Right lobe of liver (tissue), 6 donors: ENCODE data around the gene DGKI. TPM values are rescaled to one million over a fixed set of nuclear protein-coding genes. Genes with fewer than 3 reads are reported as not detected.

Experiments
- ATAC-seq, 4 donors: fragments of 200-7000 bp; cut with Tn5 transposase; one replicate each; pipeline ENCODE4 v1.9.1; 2020; ENCODE audit warnings: mild to moderate bottlenecking in 4 of 4, moderate library complexity in 4 of 4
- DNase-seq, 3 donors: peaks; one replicate each; pipeline ENCODE4 v3.0.0-alpha.2; 2020
- H3K27ac ChIP-seq, 3 donors: fragments of 200-600 bp; one replicate each; pipeline ENCODE4 v1.8.0; 2022
- H3K27me3 ChIP-seq, 2 donors: fragments of 200-600 bp; one replicate each; pipeline ENCODE4 v1.8.0; 2022
- H3K36me3 ChIP-seq, 4 donors: fragments of 200-600 bp; sonication (generic) in 1 of 4; one replicate each; pipeline versions ENCODE4 v1.5.1 to v1.8.0; 2017 to 2022; ENCODE audit warnings: control low read depth in 1 of 4
- H3K4me1 ChIP-seq, 4 donors: fragments of 200-600 bp; sonication (generic) in 1 of 4; one replicate each; pipeline versions ENCODE4 v1.5.1 to v1.8.0; 2017 to 2022; ENCODE audit warnings: control low read depth in 1 of 4
- H3K4me3 ChIP-seq, 3 donors: fragments of 200-600 bp; one replicate each; pipeline ENCODE4 v1.8.0; 2022
- H3K9me3 ChIP-seq, 4 donors: fragments of 200-600 bp; sonication (generic) in 1 of 4; one replicate each; pipeline versions ENCODE4 v1.5.1 to v1.8.0; 2017 to 2022; ENCODE audit warnings: control low read depth in 1 of 4
- POLR2A ChIP-seq: fragments of 450-650 bp; IDR thresholded peaks from one replicate; pipeline ENCODE4 v1.6.1; 2017; ENCODE audit warnings: antibody characterized with exemption, mild to moderate bottlenecking
- WGBS: methylation state at CpG from one replicate; pipeline ENCODE4 v1.1.6; 2018; ENCODE audit warnings: low coverage, low lambda C conversion rate; ENCODE audit not compliant: insufficient coverage; ENCODE audit errors: missing lambda C conversion rate; 5-methylcytosine and 5-hydroxymethylcytosine counted together
- intact Hi-C, 2 donors: fragments of 100-400 bp; cut with DNase I; formaldehyde crosslinking; loops; one replicate each; pipeline versions ENCODE4 v1.11.2 to v1.14.1; 2022
- total RNA-seq, 6 experiments: library from RNA; depleted of rRNA in 2 of 6; stranded (reverse); fragments of >200 nt in 2 of 6; fragmentation: NEBNext Ultra II Directional in 3 of 6; extraction: Animal tissue kit (Norgen Biotek cat#: 25700) in 3 of 6; gene quantifications; one replicate each; pipeline versions ENCODE4 v1.1.0 to v1.2.4, GENCODE V29; 2016 to 2023
- TF ChIP-seq, protein P1 (sequence below), 4 donors: fragments of 200-600 bp in 3 of 4; fragments of 450-650 bp in 1 of 4; IDR thresholded peaks; one replicate each; pipeline versions ENCODE4 v1.5.1 to v1.8.0; 2016 to 2022; ENCODE audit warnings: antibody characterized with exemption in 4 of 4, mild to moderate bottlenecking in 2 of 4
- donor health status: DM: no; HTN: yes; CAD: no.
- donor health status: DM: no; HTN: no; CAD: no.
- donor health status: DM: no; HTN: no; CAD: no.
- donor health status: DM: no; HTN: yes; CAD: no.
- donor health status: DM: no; HTN: yes; CAD: no.

Gene DGKI
- total RNA-seq, 6 experiments from 2014 or later: 0.05 to 0.35 (median 0.06) TPM; not detected in 1

DNA sequence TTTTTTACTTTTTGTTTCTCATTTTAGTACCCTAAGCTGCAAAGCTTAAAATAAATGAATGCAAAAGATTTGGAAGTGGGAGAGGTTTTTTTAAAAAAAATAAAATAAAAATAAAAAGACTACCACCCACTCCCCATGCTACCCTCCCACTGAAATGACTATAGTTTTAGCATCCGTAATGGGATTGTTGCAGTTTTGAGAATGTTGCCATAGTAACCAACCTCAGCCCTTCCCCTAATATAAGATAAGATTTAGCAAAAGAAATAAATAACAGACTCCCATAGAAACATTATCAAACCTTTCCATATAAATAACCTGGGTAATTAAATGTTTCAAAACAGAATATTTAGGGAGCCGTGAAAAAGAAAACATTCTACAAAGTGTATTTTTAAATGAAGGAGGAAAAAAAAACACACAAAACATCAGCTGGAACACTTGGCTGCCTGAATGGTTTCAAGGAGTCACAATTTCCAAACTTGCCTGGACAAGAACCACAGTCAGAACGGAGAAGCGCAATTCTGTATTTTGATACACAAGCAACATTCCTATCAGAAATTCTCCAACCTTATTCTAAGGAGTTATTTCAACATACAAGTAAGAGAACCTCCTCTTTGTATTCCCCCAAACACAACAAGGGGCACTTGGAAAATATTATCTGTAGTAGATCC is 57.4 kb downstream of the DGKI start:
- Histone ChIP-seq H3K4me1 (no peaks in the 10 kb centered on the region), H3K27ac (no peak overlapping the region), H3K9me3 (no peaks in the 10 kb centered on the region), H3K27me3 (no peaks in the 10 kb centered on the region), H3K4me3 (no peak overlapping the region), H3K36me3 (no peaks in the 10 kb centered on the region)
- 81% methylated on average over 4 of the region's 4 CpGs for WGBS
- ATAC-seq (no peak), DNase-seq (no peak)
- intact Hi-C loops: no loop called here
- TF ChIP-seq POLR2A: no peak
- TF ChIP-seq, protein P1, sequence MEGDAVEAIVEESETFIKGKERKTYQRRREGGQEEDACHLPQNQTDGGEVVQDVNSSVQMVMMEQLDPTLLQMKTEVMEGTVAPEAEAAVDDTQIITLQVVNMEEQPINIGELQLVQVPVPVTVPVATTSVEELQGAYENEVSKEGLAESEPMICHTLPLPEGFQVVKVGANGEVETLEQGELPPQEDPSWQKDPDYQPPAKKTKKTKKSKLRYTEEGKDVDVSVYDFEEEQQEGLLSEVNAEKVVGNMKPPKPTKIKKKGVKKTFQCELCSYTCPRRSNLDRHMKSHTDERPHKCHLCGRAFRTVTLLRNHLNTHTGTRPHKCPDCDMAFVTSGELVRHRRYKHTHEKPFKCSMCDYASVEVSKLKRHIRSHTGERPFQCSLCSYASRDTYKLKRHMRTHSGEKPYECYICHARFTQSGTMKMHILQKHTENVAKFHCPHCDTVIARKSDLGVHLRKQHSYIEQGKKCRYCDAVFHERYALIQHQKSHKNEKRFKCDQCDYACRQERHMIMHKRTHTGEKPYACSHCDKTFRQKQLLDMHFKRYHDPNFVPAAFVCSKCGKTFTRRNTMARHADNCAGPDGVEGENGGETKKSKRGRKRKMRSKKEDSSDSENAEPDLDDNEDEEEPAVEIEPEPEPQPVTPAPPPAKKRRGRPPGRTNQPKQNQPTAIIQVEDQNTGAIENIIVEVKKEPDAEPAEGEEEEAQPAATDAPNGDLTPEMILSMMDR (IDR thresholded peaks at IDR 0.05): no peak

DNA sequence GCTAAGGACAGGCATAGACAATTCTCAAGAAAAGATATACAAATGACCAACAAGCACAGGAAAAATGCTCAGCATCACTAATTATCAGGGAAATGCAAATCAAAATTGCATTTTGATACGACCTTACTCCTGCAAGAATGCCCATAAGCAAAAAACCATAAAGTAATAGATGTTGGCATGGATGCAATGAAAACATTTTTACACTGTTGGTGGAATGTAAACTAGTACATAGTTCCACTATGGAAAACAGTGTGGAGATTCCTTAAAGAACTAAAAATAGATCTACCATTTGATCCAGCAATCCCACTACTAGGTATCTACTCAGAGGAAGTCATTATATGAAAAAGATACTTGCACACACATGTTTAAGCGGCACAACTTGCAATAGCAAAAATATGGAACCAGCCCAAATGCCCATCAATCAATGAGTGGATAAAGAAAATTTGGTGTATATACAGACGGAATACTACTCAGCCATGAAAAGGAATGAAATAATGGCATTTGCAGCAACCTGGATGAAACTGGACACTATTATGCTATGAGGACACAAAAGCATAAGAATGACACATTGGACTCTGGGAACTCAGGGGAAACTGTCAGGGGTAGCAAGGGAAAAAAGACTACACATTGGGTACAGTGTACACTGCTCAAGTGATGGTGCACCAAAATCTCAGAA is 59.3 kb downstream of the DGKI start:
- Histone ChIP-seq H3K9me3 (no peaks in the 10 kb centered on the region), H3K36me3 (no peaks in the 10 kb centered on the region), H3K4me3 (no peak overlapping the region), H3K27me3 (no peaks in the 10 kb centered on the region), H3K4me1 (no peaks in the 10 kb centered on the region), H3K27ac (no peak overlapping the region)
- 47% methylated on average over 3 of the region's 3 CpGs for WGBS
- TF ChIP-seq, protein P1 (IDR thresholded peaks at IDR 0.05): no peak
- no peak for TF ChIP-seq POLR2A
- intact Hi-C loops: no loop called here
- DNase-seq: no peak
- no peak for ATAC-seq

DNA sequence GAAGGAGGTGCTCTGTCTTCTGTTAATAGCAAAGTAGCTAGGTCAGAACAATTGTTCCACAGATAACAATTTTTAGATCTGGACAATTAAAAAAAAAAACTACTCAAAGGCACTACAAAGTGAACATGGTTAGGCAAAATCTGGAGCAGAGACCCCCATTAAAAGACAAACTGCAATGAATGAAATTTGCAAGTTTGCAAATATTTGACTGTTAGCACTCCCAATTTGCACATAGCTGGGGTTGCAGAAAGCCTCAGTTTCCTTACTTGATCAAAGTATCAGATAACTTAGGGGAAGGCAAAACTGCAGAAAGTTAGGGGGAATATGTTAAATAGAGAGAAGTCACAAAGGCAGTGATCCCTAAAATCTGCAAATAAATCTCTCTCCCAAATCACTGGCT is 68.3 kb downstream of the DGKI start:
- Histone ChIP-seq H3K4me1 (no peaks in the 10 kb centered on the region), H3K4me3 (no peak overlapping the region), H3K27ac (no peak overlapping the region), H3K27me3 (no peaks in the 10 kb centered on the region), H3K36me3 (no peaks in the 10 kb centered on the region), H3K9me3 (no peaks in the 10 kb centered on the region)
- intact Hi-C loops: no loop called here
- TF ChIP-seq, protein P1 (IDR thresholded peaks at IDR 0.05): no peak
- TF ChIP-seq POLR2A: no peak
- no peak for ATAC-seq
- no peak for DNase-seq

DNA sequence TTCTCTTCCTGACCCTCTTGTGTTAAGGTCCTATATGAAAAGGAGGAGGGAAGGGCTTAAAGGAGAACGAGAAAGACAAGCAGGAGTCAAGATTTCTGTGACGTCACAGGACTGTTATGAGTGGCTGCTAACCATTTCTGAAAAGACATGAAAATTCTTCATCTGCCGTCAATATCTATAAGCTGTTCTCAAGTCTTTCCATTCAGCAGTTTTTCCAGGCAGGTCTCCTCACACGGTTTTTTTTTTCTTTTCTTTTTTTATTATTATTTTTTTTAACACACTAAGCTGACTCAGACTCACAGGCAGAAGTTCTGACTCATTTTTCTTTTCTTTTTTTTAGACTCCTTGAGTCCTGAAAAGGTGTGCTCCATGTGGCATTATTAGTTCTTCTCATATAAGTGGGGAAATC is 72.0 kb downstream of the DGKI start:
- intact Hi-C loops: no loop called here
- H3K36me3 ChIP-seq: no peaks in the 10 kb centered on the region
- TF ChIP-seq, protein P1 (IDR thresholded peaks at IDR 0.05): no peak
- TF ChIP-seq POLR2A: no peak
- no peak overlapping the region for H3K4me3 ChIP-seq
- no peaks in the 10 kb centered on the region for H3K4me1 ChIP-seq
- H3K27me3 ChIP-seq: no peaks in the 10 kb centered on the region
- DNase-seq: no peak
- 75% methylated on average over 4 of the region's 4 CpGs for WGBS
- H3K9me3 ChIP-seq: no peaks in the 10 kb centered on the region
- no peak for ATAC-seq
- H3K27ac ChIP-seq: no peak overlapping the region
